Ishikawa (cell line): ENCODE measurements around the gene WDR62.

Experiments
- CEBPB ChIP-seq: IDR thresholded peaks from 2 replicates; pipeline ENCODE4 v1.6.1; 2012
- CREB1 ChIP-seq: IDR thresholded peaks from 2 replicates; pipeline ENCODE4 v1.6.1; 2012; ENCODE audit warnings: low read depth
- EGR1 ChIP-seq: IDR thresholded peaks from 2 replicates; pipeline ENCODE4 v1.6.1; 2012
- EP300 ChIP-seq: IDR thresholded peaks from 2 replicates; pipeline ENCODE4 v1.6.1; 2012; ENCODE audit warnings: borderline replicate concordance
- FOXM1 ChIP-seq: IDR thresholded peaks from 2 replicates; pipeline ENCODE4 v1.6.1; 2012; ENCODE audit warnings: low read depth, borderline replicate concordance
- MAX ChIP-seq: IDR thresholded peaks from 2 replicates; pipeline ENCODE4 v1.6.1; 2012
- NFIC ChIP-seq: IDR thresholded peaks from 2 replicates; pipeline ENCODE4 v1.6.1; 2012
- RAD21 ChIP-seq: IDR thresholded peaks from 2 replicates; pipeline ENCODE4 v1.6.1; 2012; ENCODE audit warnings: low read depth
- REST ChIP-seq: IDR thresholded peaks from 2 replicates; pipeline ENCODE4 v1.6.1; 2012; ENCODE audit warnings: low read depth, mild to moderate bottlenecking
- TAF1 ChIP-seq: IDR thresholded peaks from 2 replicates; pipeline ENCODE4 v1.6.1; 2012; ENCODE audit warnings: low read depth, mild to moderate bottlenecking
- TCF12 ChIP-seq: IDR thresholded peaks from 2 replicates; pipeline ENCODE4 v1.6.1; 2012; ENCODE audit warnings: low read depth
- TEAD4 ChIP-seq: IDR thresholded peaks from 2 replicates; pipeline ENCODE4 v1.6.1; 2012
- USF1 ChIP-seq: IDR thresholded peaks from 2 replicates; pipeline ENCODE4 v1.6.1; 2012
- YY1 ChIP-seq: IDR thresholded peaks from 2 replicates; pipeline ENCODE4 v1.6.1; 2012; ENCODE audit warnings: low read depth
- ZBTB7A ChIP-seq: IDR thresholded peaks from 2 replicates; pipeline ENCODE4 v1.6.1; 2012; ENCODE audit warnings: low read depth

The WDR62 gene

GRCh38 chr19:36142046-36142445 lies 87.3 kb downstream of the WDR62 start:
- TF ChIP-seq REST (no peak), TCF12 (no peak), CREB1 (no peak), USF1 (no peak), FOXM1 (no peak), MAX (no peak), TAF1 (no peak), RAD21 (no peak), EP300 (no peak), EGR1 (no peak), NFIC (no peak), YY1 (no peak), ZBTB7A (no peak), TEAD4 (no peak), CEBPB (no peak)

GRCh38 chr19:36142496-36142895 lies 87.8 kb downstream of the WDR62 start:
- TF ChIP-seq RAD21 (no peak), EGR1 (no peak)

- no peak for TF ChIP-seq TEAD4
Observed at GRCh38 chr19:36144624-36145023, 89.9 kb downstream of the WDR62 start.

- TF ChIP-seq CREB1 (no peak), NFIC (no peak), TAF1 (no peak), TEAD4 (no peak), ZBTB7A (no peak), USF1 (no peak), YY1 (no peak), RAD21 (no peak), CEBPB (no peak), MAX (no peak)
Observed at GRCh38 chr19:36149673-36150406, 95.1 kb downstream of the WDR62 start.

GRCh38 chr19:36150586-36150985 lies 95.9 kb downstream of the WDR62 start:
- TF ChIP-seq EP300, result no peak
- no peak for TF ChIP-seq CEBPB
- no peak for TF ChIP-seq USF1
- no peak for TF ChIP-seq TCF12
- no peak for TF ChIP-seq TAF1
- no peak for TF ChIP-seq MAX
- no peak for TF ChIP-seq RAD21

GRCh38 chr19:36151144-36152018 lies 96.7 kb downstream of the WDR62 start:
- no peak for TF ChIP-seq USF1
- TF ChIP-seq FOXM1, result no peak
- no peak for TF ChIP-seq YY1
- TF ChIP-seq ZBTB7A, result no peak
- no peak for TF ChIP-seq REST
- no peak for TF ChIP-seq TCF12
- TF ChIP-seq EP300, result no peak
- no peak for TF ChIP-seq CEBPB
- no peak for TF ChIP-seq TAF1
- TF ChIP-seq EGR1, result no peak
- TF ChIP-seq CREB1, result no peak
- TF ChIP-seq MAX, result no peak
